Stimulated activated naive CD8-positive, alpha-beta T cell treated with anti-CD3 and anti-CD28 coated beads, Interleukin-15, Interleukin-2, amounts not matched to agents 100 U/mL and 50 U/mL, for 24 hours (primary cell): ENCODE data around the gene LCE1D.
A peak's percentile ranks its signal among the peaks of the same experiment; 100 is the strongest.

Source experiments
- ATAC-seq: fragments of 150-1000 bp; cut with Tn5 transposase; one replicate; pipeline ENCODE4 v1.10.0; 2021
- DNase-seq: peaks from one replicate; pipeline ENCODE4 v3.0.0; 2021

The LCE1D gene

DNA sequence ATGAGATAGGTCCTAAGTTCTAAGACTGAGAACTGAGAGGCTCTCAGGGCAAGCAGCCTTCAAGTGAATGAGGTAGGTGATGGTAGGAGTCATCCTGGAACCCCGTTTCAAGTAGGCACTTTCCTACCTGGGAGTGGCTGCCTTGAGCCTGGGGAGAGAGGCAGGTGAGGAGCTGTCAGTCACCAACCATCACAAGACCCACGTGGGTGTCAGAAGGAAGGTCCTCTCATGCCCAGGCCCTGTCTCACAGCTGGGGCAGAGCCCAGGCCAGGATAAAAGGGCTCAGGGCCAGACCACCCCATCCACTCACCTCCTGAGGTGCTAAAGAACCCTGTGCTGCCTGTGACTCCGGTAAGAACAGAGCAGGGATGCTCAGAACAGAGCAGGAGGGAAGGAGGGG, at the start of gene LCE1D:
Gene LCE1D (plus strand): TSS at position 301 of the 400 bp plus-strand sequence. CDS start 1,074 bp downstream, outside the sequence.
- ATAC-seq (no peak), DNase-seq (no peak)

DNA sequence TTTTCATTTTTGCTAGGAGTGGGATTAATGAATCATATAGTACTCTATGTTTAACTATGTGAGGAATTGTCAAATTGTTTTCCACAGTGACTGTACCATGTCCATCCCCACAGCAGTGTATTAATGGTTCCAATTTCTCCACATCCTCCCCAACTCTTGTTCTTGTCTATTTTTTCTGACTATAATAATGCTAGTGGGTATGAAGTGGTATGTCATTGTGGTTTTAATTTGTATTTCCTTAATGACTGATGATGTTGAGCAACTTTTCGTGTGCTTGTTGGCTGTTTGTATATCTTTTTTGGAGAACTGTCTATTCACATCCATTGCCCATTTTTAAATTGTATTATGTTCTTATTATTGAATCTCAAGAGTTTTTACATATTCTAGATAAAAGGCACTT, 48.7 kb upstream of the LCE1D start:
- no peak for ATAC-seq
- DNase-seq = no peak

DNA sequence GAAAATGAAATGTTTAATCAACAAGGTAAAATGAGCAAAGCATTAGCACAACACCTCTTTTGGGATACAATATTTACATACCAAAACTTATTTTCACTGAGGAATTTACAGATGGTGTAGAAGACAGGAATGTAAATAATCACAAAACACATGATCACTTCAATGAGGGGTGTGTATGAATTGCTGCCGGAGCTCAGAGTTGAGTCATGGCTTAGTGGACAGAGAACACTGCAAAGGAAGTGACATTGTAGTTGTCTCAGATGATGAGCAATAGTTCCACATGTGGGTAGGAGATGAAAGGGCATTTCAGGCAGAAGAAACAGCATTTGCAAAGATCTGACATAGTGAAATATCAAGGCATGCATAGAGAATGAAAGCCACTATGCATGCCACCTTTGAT, 44.3 kb upstream of the LCE1D start:
- DNase-seq = no peak
- peak; percentile 61 for ATAC-seq

DNA sequence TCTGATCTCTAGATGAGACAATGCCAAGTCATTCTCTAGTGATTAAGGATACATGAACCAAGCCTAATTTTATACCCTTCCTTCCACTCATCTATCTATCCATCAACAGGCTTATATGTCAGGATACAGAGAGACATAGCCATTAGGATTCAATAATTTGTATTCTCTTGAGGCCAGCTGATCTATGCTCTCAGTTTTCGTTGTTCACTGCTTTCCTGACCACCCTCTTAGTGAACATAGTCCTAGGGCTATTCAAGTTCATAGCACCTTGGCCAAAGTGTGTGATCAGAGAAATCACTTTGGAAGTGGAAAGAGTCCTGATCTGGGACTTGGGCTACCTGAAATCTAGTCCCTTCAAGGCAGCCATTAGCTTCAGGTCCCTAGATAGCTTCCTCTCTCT, 42.9 kb upstream of the LCE1D start:
- DNase-seq = no peak
- no peak for ATAC-seq

GRCh38 chr1:152756872-152757271, 39.6 kb upstream of the LCE1D start:
- DNase-seq (no peak), ATAC-seq (no peak)

GRCh38 chr1:152757747-152758146, 38.8 kb upstream of the LCE1D start, which contains the start of gene KPRP:
KPRP (plus strand) TSS chr1:152758025; CDS start chr1:152759589, 1,564 bp downstream.
- ATAC-seq = no peak
- DNase-seq = no peak

DNA sequence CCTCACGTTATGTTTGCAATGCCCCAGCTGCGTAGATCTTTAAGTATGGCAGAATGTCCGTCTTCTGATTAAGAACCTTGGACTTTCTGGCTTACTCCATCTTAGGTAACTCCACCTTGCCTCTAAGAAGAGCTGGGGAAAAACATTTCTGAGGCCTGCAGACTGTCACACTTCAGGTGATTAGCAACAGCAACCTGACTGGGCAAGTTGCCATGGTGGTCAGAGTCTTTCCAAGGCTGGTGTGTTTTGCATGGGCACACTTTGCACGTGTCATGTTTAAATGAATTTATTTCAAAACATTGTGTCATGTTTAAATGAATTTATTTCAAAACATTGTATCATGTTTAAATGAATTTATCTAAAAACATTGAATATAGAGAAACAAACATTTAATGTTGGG, 37.9 kb upstream of the LCE1D start:
- DNase-seq (no peak), ATAC-seq (no peak)

DNA sequence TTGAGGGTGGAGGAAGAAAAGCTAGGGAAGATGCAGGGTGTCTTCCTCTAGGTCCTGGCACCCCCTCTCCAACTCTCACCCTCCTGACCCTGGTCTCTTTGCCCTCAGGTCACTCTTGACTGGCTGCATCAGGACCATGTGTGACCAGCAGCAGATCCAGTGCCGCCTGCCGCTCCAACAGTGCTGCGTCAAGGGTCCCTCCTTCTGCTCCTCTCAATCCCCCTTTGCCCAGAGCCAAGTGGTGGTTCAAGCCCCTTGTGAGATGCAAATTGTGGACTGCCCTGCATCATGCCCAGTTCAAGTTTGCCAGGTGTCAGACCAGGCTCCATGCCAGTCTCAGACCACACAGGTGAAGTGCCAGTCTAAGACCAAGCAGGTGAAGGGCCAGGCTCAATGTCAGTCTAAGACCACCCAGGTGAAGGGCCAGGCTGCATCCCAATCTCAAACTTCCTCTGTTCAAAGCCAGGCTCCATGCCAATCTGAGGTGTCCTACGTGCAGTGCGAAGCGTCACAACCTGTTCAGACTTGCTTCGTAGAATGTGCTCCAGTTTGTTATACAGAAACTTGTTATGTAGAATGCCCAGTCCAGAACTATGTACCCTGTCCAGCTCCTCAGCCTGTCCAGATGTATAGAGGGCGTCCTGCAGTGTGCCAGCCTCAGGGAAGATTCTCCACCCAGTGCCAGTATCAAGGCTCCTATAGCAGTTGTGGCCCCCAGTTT, 36.9 kb upstream of the LCE1D start:
- ATAC-seq = no peak
- no peak for DNase-seq

GRCh38 chr1:152760551-152761190, 35.9 kb upstream of the LCE1D start:
- no peak for ATAC-seq

GRCh38 chr1:152761609-152762213, 34.8 kb upstream of the LCE1D start:
- DNase-seq = no peak
- ATAC-seq = no peak

More at GRCh38 chr1:152760551-152761190, 35.9 kb upstream of the LCE1D start:
- no peak for DNase-seq

- ATAC-seq = no peak
- DNase-seq = no peak
Observed at GRCh38 chr1:152768847-152769533, 27.5 kb upstream of the LCE1D start.

DNA sequence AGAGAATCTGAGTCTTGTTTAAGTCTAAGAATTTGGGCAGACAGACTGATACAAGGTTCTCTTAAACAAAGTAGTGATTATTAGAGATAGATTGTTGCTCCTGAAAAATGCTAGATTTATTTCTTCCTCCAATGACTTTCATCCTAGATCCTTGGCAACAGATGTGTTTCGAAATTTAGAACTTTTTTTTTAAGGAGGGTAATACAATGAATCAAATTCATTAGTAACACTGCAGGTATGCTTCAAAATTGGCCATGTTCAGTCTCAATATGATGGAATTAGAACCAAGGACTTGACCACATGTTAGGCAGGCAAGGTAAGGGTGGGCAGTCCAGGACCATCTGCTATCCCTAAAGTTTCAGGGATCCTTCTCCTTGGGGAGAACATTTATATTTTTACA, 26.1 kb upstream of the LCE1D start:
- DNase-seq (no peak), ATAC-seq (no peak)

DNA sequence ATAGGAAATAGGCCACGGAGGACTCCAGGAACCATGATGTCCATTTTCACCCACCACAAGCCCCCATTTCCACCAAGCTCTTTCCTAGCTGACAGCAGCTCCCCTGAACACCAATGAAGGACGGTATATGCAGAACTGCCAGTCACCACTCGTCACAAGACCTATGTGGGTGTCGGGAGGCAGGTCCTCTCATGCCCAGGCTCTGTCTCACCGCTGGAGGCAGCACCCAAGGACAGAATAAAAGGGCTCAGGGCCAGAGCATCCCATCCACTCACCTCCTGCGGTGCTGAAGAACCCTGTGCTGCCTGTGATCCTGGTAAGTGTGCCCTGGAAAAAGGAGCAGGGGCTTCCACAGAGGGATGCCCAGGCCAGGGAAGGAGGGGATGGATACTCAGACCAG, 21.6 kb upstream of the LCE1D start, which contains the start of gene LCE1F:
Gene LCE1F (plus strand): TSS at position 266 of the 400 bp plus-strand sequence. CDS start 1,232 bp downstream, outside the sequence.
- DNase-seq (no peak), ATAC-seq (no peak)

- no peak for DNase-seq
Observed at GRCh38 chr1:152776361-152776760, 20.2 kb upstream of the LCE1D start.

GRCh38 chr1:152777510-152778137, 18.9 kb upstream of the LCE1D start:
- no peak for DNase-seq
- no peak for ATAC-seq

More at GRCh38 chr1:152776361-152776760, 20.2 kb upstream of the LCE1D start:
- no peak for ATAC-seq

DNA sequence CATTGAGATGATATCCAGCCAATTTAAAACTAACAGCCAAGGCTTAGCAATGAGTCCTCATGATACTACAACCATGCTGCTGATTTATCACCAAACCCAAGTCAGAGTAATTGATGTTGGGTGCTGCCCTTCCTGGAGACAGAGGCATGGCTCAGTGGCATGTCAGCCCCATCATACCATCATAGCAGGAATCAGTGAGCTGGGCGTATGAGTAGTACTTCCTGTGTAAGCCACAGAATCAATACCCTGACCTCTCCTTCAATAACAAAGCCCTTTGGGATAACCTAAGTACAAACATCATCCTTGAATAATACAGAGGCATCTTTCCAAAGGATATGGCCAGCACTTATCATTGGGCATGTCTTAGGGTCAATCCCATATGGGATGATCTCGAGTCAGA, 13.4 kb upstream of the LCE1D start:
- DNase-seq (no peak), ATAC-seq (no peak)

- no peak for ATAC-seq
Observed at GRCh38 chr1:152786077-152786476, 10.4 kb upstream of the LCE1D start, which contains the start of gene LCE1E. LCE1E (plus strand) TSS chr1:152786257; CDS start chr1:152787300, 1,043 bp downstream.

DNA sequence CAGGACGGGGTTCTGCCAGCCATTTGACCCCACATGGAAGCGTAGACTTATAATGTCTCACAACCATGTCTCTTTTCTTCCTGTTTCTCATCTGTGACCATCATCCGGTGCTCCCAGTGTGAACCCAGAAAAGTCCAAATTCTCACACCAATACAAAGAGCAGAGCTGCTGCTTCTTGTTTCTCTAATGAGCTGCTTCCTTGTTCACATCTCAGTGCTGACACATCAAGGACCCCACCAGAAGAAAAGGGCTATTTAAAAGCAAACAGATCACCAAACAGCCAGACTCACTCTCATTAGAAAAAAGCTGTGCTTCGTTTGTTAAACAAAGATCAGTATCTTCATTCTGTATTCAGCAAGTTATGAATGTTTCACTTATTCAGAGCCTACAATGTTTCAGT, 835 bp upstream of the LCE1D start:
- DNase-seq (no peak), ATAC-seq (no peak)

More at GRCh38 chr1:152786077-152786476, 10.4 kb upstream of the LCE1D start, which contains the start of gene LCE1E:
- DNase-seq = no peak

DNA sequence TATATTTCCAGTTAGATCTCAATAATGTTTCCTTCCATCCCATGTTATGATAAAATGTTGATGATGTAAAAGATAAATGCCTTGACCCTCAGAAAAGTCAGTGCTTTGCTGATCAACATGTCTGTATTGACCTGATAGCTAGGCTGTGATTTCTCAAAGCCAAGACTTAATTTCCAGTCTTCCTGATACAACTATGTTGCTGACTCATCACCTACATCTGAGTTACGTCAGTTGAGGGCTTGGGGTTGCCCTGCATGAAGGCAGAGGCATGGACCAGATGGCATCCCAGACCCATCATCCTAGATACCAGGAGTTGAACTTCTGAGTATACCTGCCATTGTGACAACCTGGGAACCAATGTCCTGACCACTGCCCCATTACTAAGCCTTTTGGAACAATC, 4.8 kb downstream of the LCE1D start:
- no peak for ATAC-seq
- DNase-seq = no peak

- ATAC-seq = no peak
Observed at GRCh38 chr1:152806576-152806975, 10.1 kb downstream of the LCE1D start, which contains the start of gene LCE1C. LCE1C (minus strand) TSS chr1:152806651; CDS start chr1:152805478, 1,173 bp downstream.

GRCh38 chr1:152811050-152811449, 14.5 kb downstream of the LCE1D start:
- ATAC-seq (no peak), DNase-seq (no peak)

More at GRCh38 chr1:152806576-152806975, 10.1 kb downstream of the LCE1D start, which contains the start of gene LCE1C:
- DNase-seq = no peak

- ATAC-seq = no peak
- no peak for DNase-seq
Observed at GRCh38 chr1:152811671-152812070, 15.2 kb downstream of the LCE1D start, which contains the start of gene LCE1B. LCE1B (plus strand) TSS chr1:152811971; CDS start chr1:152812447, 476 bp downstream.
